ENCODE data around the gene MMP11.

MMP11 gene

GRCh38 chr22:23760056-23760455, 12.6 kb upstream of the MMP11 start:
- no peak for DNase-seq

GRCh38 chr22:23762842-23763578, 9.6 kb upstream of the MMP11 start, which contains the start of gene C22orf15:
Gene C22orf15 (plus strand): TSS chr22:23762990. CDS start chr22:23763307, 317 bp downstream.
- DNase-seq = no peak

GRCh38 chr22:23763579-23763945, 9.1 kb upstream of the MMP11 start:
- peak; percentile 50 for DNase-seq

DNA sequence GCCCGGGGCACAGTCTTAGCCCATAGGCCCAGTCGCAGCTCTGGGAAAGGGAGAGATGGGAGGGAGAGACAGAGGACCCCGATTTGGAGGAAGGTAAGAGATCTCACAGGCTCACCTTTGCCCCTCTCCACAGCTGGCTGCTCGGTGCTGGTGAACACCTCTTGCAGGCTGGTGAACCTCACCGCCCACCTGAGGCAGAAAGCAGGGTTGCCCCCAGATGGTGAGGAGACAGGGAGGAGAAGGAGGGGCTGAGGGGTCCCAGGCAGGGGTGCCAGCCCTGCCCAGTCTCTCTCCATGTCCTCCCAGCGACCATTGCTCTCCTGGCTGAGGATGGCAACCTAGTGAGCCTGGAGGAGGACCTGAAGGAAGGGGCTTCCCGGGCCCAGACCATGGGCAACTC, 8.7 kb upstream of the MMP11 start:
- DNase-seq = no peak

DNA sequence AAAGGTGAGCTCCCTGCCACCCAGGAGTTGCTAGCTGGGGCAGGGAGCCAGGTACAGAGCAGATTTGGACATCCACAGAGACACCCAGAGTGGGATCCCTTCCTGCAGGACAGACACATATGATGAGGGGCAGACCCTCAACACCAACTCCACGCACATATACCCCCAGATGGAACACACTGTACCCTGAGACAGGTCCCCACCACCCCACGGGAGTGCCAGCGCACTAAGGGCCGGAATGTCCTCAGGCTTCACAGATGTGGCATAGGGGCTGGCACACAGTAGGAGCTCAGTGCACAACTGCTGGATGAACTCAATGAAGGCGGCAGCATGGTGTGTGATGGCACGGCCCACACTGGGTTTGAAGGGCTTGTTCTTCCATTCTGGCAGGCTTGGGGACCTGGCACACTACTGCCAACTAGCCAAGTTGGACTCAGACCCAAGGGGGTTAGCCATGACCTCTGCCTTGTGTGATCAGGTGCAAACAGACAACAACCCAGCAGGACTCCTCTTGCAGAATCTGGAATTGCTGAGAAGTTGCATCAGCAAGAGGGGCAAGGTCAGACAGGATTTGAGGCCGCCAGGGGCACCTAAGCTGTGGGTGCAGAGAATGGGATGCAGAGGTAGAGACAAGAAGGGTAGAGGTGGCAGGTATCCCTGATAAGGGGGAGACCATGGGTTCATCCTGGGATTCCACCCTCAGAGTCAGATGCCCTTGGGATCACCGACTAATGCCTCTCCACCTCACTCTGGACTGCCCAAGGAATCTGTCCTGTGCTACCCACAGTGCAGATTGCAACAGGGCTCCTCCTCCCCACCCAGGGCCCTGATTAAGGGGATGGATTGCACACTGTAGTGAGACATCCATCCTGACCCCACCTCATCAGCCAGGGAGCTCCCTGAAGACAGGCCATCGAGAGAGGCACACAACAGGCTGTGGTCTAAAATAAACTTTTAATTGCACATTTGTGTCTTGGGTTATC, 7.5 kb upstream of the MMP11 start:
- no peak for DNase-seq

GRCh38 chr22:23767303-23767672, 5.4 kb upstream of the MMP11 start:
- DNase-seq = no peak

DNA sequence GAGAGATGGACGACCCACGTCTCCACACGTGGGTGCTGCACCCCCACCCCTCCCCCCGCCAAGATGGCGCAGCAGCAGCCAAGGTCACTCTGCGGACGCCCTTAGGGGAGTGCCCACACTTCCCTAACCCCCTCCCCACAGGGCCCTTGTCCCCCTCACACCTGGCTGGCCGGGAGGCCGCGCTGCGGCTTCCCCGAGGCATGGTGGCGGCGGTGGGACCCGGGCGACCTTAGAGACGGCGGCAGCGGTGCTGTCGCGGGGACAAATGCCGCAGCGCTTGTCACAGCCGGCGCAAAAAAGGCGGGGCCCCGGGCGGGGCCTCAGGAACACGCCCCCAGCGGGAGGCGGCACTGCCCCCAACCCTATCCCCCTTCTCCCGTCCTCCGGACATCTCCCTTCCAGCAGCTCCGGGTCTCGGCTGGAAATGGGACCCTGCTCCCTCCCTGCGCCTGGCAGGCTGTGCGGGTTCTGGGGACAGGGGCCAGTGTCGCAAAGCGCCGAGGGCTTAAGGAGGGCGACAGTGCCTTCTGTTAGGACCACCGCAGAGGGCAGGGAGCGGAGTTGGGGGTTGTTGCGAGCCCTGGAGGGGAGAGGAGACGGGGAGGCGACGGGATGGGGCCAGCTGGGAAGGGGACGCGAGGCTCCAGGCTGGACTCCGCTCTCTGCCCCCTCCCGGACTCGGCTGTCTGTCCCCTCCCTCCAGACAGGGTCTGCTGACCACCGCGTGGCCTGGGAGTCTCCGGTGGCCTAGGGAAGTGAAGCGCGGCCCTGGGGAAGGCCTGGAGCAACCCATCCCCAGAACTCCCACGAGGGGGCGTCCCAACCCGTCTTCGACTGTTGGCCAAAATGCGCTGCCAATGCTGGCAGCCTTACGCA, 4.7 kb upstream of the MMP11 start, which contains the start of gene CHCHD10:
Gene CHCHD10 (minus strand): TSS at position 300 of the 876 bp plus-strand sequence. CDS start 98 bp downstream, at position 202.
- peak; percentile 70 for DNase-seq

DNA sequence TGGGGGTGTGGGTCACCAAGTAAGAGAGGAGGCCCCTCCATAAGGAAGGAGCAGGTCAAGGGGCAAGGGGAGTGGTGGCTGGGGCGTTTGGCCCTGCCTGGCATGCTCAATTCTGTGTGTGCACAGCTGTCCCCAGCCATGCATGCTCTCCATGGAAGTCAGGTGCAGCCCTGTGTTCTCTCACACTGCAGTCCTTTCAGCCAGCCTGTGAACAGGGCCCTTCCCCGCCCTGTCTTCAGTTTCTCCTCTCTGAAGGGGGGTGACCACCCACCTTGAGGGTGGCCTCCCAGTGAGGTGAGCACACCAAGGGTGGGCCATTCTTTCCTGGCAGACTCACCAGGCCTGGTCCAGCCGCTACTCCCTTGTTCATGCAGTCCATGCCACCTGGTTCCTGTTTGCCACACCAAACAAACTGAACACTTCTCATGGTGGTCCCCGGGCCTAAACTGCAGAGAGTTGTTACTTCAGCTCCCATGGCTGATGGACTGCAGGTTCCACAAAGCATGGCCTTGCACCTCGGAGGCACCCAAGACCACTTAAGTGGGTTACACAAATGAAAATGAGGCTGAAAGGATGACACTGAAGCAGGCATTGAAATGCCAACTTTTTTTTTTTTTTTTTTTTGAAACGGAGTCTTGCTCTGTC, 3.2 kb upstream of the MMP11 start:
- DNase-seq = no peak

- DNase-seq = no peak
These were observed 367 bp upstream of the MMP11 start for GRCh38 chr22:23772315-23772648.

DNA sequence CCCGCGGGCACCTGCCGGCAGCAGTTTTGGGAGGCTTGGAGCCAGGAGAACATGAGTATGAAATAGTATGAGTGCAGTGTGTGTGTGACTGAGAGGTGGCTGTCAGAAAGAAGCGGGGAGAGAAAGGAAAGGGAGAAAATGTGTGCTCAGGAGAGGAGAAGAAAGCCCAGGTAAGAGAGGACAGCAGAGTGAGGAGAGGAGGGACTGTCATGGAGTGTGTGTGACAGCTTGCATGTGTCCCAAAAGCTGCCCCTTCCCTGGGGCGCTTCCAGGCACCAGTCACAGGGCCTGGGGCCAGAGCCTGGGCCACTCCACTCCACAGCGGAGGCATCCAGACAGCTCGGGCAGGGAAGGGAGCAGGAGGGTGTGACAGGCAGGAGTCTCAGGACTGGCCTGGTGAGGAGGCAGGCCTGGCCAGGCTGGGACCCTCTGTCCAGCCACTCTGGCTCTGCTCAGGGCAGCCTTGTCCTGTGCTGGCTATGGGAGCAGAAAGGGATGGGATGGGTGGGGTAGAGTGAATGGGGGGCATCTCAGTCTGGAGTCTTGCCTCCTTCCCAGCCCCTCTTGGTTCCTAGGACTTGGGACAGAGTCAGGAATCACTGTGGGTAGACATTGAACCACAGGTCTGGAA, 949 bp downstream of the MMP11 start:
- no peak for DNase-seq

DNA sequence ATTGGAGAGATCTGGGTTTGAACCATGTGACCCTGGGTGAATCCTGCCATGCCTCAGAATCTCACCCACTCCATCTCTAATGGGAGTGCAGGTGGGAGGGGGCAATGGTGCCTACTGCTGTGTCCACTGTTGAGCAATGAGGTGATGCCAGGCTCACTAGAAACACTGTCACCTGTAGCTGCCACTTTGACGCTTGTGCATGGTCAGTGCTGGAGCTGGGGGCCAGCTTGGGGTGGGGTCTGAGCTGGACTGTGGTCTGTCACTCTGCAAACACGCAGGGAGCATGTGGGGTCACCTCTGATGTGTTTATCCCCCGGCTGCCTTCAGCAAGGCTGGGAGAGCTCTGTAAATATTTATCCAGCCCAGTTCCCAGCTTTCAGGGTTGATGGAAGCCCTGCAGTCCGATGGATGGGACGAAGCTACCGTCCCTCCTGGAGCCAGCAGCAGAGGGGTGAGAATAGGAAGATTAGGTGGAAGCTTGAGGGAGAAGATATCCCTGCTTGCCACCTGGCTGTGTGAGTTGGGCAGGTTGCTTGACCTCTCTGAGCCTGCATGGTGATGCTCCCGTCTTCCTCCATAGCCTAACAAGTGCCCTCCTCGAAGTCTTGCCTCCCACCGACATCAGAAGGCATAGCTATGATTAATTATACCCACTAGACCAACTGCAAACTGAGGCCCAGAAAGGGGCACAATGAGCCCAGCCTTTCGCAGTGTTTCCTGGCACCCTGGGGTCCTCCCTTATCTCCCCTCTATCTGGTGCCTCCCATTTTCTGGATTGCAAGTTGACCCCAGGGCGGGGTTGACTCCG, 1.7 kb downstream of the MMP11 start:
- no peak for DNase-seq

DNA sequence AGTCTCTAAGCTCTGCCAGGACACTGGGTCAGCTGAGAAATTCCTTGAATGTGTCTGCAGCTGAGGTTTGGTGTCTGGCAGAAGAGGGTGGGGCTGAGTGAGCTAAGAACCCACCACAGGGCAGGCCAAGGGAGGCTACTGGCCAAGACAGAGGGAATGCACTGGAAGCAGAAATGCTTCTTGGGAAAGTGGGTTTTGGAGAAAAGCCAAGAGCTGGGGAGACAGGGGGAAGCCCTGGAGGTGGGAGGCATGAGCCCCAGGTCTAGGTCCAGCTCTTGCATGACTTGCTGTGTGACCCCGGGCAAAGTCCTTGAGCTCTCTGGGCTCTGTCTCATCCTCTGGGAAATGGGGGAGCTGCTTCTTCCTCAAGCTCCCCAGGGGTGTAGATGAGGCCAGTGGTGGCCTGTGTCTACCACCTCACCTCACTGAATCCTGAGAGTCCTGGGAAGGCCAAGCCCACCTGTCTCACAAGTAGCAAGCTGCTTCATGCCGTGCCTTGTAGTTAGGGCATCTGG, 2.3 kb downstream of the MMP11 start:
- DNase-seq = no peak

GRCh38 chr22:23775779-23776375, 3.2 kb downstream of the MMP11 start:
- DNase-seq = no peak

DNA sequence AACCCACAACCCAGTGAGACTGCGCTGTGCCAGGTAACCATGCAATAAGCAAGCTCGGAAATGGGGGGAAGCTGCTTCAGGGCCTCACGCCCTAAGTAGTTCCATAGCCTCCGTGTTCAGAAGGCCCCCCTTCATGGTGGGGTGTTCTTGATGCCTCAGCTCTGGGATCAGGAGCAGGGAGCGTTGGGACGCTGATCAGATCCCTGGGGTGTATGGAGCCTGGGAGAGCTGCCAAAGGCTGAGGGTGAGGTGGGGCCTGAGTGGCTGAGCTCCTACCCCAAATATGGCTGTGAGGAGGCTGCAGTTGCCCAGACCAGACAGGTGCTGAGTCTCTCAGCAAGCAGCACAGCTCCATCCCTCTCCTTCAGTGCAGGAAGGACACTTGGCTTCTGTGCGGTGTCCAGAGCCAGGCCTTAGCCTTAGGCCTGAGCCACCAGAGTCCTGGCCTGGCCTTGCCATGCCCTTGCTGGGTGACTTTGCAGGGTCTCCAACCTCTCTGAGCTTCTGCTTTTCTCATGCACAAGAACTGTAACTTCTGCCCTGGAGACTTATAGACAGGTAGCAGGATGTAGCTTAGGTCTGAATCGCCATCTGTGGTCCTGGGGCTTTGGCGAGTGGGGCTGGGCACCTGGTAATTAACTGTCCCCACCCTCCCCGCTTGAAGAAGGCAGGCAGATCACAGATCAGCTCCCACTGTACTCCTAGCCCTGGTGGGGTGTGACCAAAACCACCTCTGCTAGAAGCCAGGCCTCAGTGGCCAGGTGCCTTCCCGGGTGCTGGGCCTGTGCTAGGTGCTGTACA, 5.3 kb downstream of the MMP11 start:
- no peak for DNase-seq

- no peak for DNase-seq
These were observed 5.9 kb downstream of the MMP11 start for GRCh38 chr22:23778577-23778900.

GRCh38 chr22:23779083-23779482, 6.4 kb downstream of the MMP11 start:
- DNase-seq = no peak

GRCh38 chr22:23779731-23780130, 7.1 kb downstream of the MMP11 start:
- DNase-seq = no peak

DNA sequence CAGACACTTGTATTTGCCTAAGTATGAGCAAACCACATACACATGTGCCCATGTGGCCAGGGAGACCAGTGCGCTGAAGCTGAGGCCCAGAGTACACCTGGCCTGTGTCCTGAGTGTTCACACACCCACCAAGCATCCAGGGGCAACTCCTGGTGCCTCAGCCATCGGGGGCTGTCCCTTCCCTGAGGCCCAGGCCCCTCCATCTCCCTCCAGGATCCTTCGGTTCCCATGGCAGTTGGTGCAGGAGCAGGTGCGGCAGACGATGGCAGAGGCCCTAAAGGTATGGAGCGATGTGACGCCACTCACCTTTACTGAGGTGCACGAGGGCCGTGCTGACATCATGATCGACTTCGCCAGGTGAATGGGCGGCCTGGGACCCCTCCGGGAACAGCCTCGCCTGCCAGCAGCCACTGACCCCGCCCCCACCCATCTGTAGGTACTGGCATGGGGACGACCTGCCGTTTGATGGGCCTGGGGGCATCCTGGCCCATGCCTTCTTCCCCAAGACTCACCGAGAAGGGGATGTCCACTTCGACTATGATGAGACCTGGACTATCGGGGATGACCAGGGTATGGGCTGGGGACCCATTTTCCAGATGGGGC, 7.6 kb downstream of the MMP11 start:
- no peak for DNase-seq

GRCh38 chr22:23781065-23781464, 8.4 kb downstream of the MMP11 start:
- DNase-seq = no peak
